ENCODE results near the gene ARHGAP40. TPM values are rescaled to one million over a fixed set of nuclear protein-coding genes. Genes with fewer than 3 reads are reported as not detected.

The ARHGAP40 gene
- total RNA-seq, 1 donor from 2014 or later = 0.64 TPM

DNA sequence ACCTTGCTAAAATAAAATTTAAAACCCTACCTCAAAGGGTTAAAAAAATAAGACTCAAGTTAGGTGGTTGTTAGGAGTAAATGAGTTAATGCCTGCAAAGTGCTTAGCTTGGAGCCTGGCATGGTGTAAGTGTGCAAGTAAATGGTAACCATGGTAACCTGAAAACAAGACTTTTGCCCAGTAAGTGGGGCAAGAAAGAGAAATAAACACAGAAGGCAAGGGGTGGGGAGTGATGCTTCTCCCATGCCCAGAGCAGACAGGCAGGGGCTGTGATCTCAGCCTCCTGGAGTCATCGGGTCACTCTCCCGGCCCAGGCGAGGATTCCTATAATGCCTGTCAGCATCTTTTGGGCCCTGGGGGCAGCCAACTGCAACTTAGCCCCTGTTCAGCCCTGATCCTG, 63.5 kb downstream of the ARHGAP40 start:
- Mint-ChIP-seq H3K36me3 (ENCODE audit: low read depth, unreplicated experiment) (peaks cover 6% of the 10 kb centered on the region), H3K9me3 (ENCODE audit: unreplicated experiment) (no peaks in the 10 kb centered on the region), H3K4me1 (ENCODE audit: unreplicated experiment) (peaks cover 15% of the 10 kb centered on the region), H3K4me3 (ENCODE audit: unreplicated experiment) (no peak overlapping the region), H3K27ac (ENCODE audit: unreplicated experiment) (peak overlapping the region; percentile 95), H3K27me3 (ENCODE audit: unreplicated experiment) (peaks cover 8% of the 10 kb centered on the region)
- TF ChIP-seq, protein P1, sequence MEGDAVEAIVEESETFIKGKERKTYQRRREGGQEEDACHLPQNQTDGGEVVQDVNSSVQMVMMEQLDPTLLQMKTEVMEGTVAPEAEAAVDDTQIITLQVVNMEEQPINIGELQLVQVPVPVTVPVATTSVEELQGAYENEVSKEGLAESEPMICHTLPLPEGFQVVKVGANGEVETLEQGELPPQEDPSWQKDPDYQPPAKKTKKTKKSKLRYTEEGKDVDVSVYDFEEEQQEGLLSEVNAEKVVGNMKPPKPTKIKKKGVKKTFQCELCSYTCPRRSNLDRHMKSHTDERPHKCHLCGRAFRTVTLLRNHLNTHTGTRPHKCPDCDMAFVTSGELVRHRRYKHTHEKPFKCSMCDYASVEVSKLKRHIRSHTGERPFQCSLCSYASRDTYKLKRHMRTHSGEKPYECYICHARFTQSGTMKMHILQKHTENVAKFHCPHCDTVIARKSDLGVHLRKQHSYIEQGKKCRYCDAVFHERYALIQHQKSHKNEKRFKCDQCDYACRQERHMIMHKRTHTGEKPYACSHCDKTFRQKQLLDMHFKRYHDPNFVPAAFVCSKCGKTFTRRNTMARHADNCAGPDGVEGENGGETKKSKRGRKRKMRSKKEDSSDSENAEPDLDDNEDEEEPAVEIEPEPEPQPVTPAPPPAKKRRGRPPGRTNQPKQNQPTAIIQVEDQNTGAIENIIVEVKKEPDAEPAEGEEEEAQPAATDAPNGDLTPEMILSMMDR (IDR thresholded peaks at IDR 0.05; ENCODE audit: unreplicated experiment) = no peak
- DNase-seq (ENCODE audit: low spot score) = no peak

- Mint-ChIP-seq H3K4me1 (ENCODE audit: unreplicated experiment) (peaks cover 12% of the 10 kb centered on the region), H3K9me3 (ENCODE audit: unreplicated experiment) (no peaks in the 10 kb centered on the region), H3K27ac (ENCODE audit: unreplicated experiment) (peak overlapping the region; percentile 95), H3K4me3 (ENCODE audit: unreplicated experiment) (no peak overlapping the region), H3K27me3 (ENCODE audit: unreplicated experiment) (peaks cover 7% of the 10 kb centered on the region), H3K36me3 (ENCODE audit: low read depth, unreplicated experiment) (peaks cover 6% of the 10 kb centered on the region)
- no peak for DNase-seq (ENCODE audit: low spot score)
- TF ChIP-seq, protein P1 (IDR thresholded peaks at IDR 0.05; ENCODE audit: unreplicated experiment) = no peak
Observed at GRCh38 chr20:38665506-38666285, 64.1 kb downstream of the ARHGAP40 start.

GRCh38 chr20:38667417-38667956, 65.9 kb downstream of the ARHGAP40 start:
- no peak overlapping the region for H3K4me3 Mint-ChIP-seq (ENCODE audit: unreplicated experiment)
- no peak overlapping the region for H3K27ac Mint-ChIP-seq (ENCODE audit: unreplicated experiment)
- TF ChIP-seq, protein P1 (IDR thresholded peaks at IDR 0.05; ENCODE audit: unreplicated experiment) = no peak
- peaks cover 7% of the 10 kb centered on the region for H3K27me3 Mint-ChIP-seq (ENCODE audit: unreplicated experiment)
- no peaks in the 10 kb centered on the region for H3K9me3 Mint-ChIP-seq (ENCODE audit: unreplicated experiment)
- peaks cover 6% of the 10 kb centered on the region for H3K36me3 Mint-ChIP-seq (ENCODE audit: low read depth, unreplicated experiment)
- H3K4me1 Mint-ChIP-seq (ENCODE audit: unreplicated experiment) = peaks cover 15% of the 10 kb centered on the region
- no peak for DNase-seq (ENCODE audit: low spot score)

- Mint-ChIP-seq H3K4me3 (ENCODE audit: unreplicated experiment) (no peak overlapping the region), H3K27ac (ENCODE audit: unreplicated experiment) (no peak overlapping the region), H3K27me3 (ENCODE audit: unreplicated experiment) (peaks cover 12% of the 10 kb centered on the region), H3K36me3 (ENCODE audit: low read depth, unreplicated experiment) (peaks cover 3% of the 10 kb centered on the region), H3K4me1 (ENCODE audit: unreplicated experiment) (peaks cover 20% of the 10 kb centered on the region), H3K9me3 (ENCODE audit: unreplicated experiment) (no peaks in the 10 kb centered on the region)
- no peak for DNase-seq (ENCODE audit: low spot score)
- TF ChIP-seq, protein P1 (IDR thresholded peaks at IDR 0.05; ENCODE audit: unreplicated experiment) = no peak
Observed at GRCh38 chr20:38669688-38670087, 68.1 kb downstream of the ARHGAP40 start.

DNA sequence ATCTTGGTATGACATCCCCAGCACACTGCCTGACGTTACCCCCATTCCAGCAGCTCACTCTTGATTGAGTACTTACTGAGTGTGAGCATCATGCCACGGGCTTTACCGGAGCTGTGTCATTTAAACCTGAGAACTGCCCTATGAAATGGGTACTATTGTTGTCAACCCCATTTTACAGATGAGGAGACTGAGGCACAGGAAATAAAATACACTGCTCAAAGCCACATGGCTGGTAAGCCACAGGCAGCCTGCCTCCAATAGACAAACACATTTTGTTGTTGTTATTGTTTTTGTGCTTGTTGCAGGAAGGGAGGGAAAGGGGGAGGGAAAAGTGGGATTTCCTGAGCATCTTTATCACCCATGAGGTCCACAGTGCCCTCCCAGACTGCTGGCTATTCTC, 69.2 kb downstream of the ARHGAP40 start:
- peaks cover 12% of the 10 kb centered on the region for H3K27me3 Mint-ChIP-seq (ENCODE audit: unreplicated experiment)
- no peak for DNase-seq (ENCODE audit: low spot score)
- H3K36me3 Mint-ChIP-seq (ENCODE audit: low read depth, unreplicated experiment) = no peaks in the 10 kb centered on the region

More for the DNA sequence above, 69.2 kb downstream of the ARHGAP40 start:
- Mint-ChIP-seq H3K4me1 (ENCODE audit: unreplicated experiment) (peaks cover 21% of the 10 kb centered on the region), H3K27ac (ENCODE audit: unreplicated experiment) (no peak overlapping the region), H3K4me3 (ENCODE audit: unreplicated experiment) (no peak overlapping the region), H3K9me3 (ENCODE audit: unreplicated experiment) (no peaks in the 10 kb centered on the region)
- TF ChIP-seq, protein P1 (IDR thresholded peaks at IDR 0.05; ENCODE audit: unreplicated experiment) = no peak
